HepG2 (cell line): ENCODE results near the gene HHATL. TPM values are rescaled to one million over a fixed set of nuclear protein-coding genes. Genes with fewer than 3 reads are reported as not detected.

Experiments
- ETV6 ChIP-seq: sonication (generic); formaldehyde crosslinking; conservative IDR thresholded peaks from 2 replicates; pipeline ENCODE4 v1.4.0; 2020; ENCODE audit warnings: missing genetic modification reagents
- KDM2A ChIP-seq: sonication (generic); formaldehyde crosslinking; IDR thresholded peaks from 2 replicates; pipeline ENCODE4 v1.4.0; 2020; ENCODE audit warnings: low read depth, missing genetic modification reagents, borderline replicate concordance
- NFYC ChIP-seq: IDR thresholded peaks from 2 replicates; pipeline ENCODE4 v1.6.1; 2016; ENCODE audit warnings: missing genetic modification reagents, missing compliant biosample characterization
- POLR2G ChIP-seq: fragments of 200-400 bp; formaldehyde crosslinking; IDR thresholded peaks from 2 replicates; pipeline ENCODE4 v1.6.1; 2018; ENCODE audit warnings: mild to moderate bottlenecking, low read depth, low read length, moderate library complexity
- SNAI1 ChIP-seq: sonication (generic); formaldehyde crosslinking; IDR thresholded peaks from 2 replicates; pipeline ENCODE4 v1.5.0; 2020; ENCODE audit warnings: mild to moderate bottlenecking, missing genetic modification reagents, borderline replicate concordance
- ZBTB20 ChIP-seq: sonication (generic); formaldehyde crosslinking; IDR thresholded peaks from 2 replicates; pipeline ENCODE4 v1.8.1; 2023; ENCODE audit warnings: missing genetic modification reagents, low read depth, mild to moderate bottlenecking, borderline replicate concordance
- ZNF431 ChIP-seq: sonication (generic); formaldehyde crosslinking; IDR thresholded peaks from 2 replicates; pipeline ENCODE4 v1.9.0; 2022; ENCODE audit warnings: missing genetic modification reagents, low read depth, mild to moderate bottlenecking, borderline replicate concordance
- ZNF672 ChIP-seq: sonication (generic); formaldehyde crosslinking; IDR thresholded peaks from 2 replicates; pipeline ENCODE4 v1.8.1; 2022; ENCODE audit warnings: missing genetic modification reagents
- polyA plus RNA-seq, 8 experiments: library from polyadenylated mRNA; depleted of rRNA in 3 of 8; stranded (reverse) in 7 of 8; unstranded in 1 of 8; fragments of >200 nt; fragmentation: Illumina TruSeq in 4 of 8; extraction: Trizol in 4 of 8; gene quantifications; 2 replicates each; pipeline versions ENCODE4 v1.2.1 to v1.2.3, GENCODE V29; 2011 to 2016; ENCODE audit warnings: low read depth in 4 of 8, missing spikeins in 1 of 8, mixed read lengths in 1 of 8; ENCODE audit not compliant: insufficient read depth in 1 of 8
- total RNA-seq, 5 experiments: library from RNA; depleted of rRNA; stranded (reverse); fragments of >200 nt; fragmentation: Illumina TruSeq; extraction: Trizol; gene quantifications; 2 replicates each; pipeline ENCODE4 v1.2.3, GENCODE V29; 2016; ENCODE audit warnings: low read depth in 1 of 5
- TF ChIP-seq, protein P1 (sequence below): sonication (generic); formaldehyde crosslinking; IDR thresholded peaks from 2 replicates; pipeline ENCODE4 v1.4.0; 2020; ENCODE audit warnings: missing genetic modification reagents, borderline replicate concordance
- TF ChIP-seq, protein P2 (sequence below): IDR thresholded peaks from 2 replicates; pipeline ENCODE4 v1.6.1; 2016; ENCODE audit warnings: mild to moderate bottlenecking, missing biosample characterization, missing genetic modification reagents
- TF ChIP-seq, protein P3 (sequence below): sonication (generic); formaldehyde crosslinking; IDR thresholded peaks from 2 replicates; pipeline ENCODE4 v1.5.1; 2020; ENCODE audit warnings: mild to moderate bottlenecking, missing genetic modification reagents, moderate library complexity
- TF ChIP-seq, protein P4 (sequence below): sonication (generic); formaldehyde crosslinking; IDR thresholded peaks from 2 replicates; pipeline ENCODE4 v1.8.1; 2022; ENCODE audit warnings: mild to moderate bottlenecking, missing genetic modification reagents
- TF ChIP-seq, protein P5 (sequence below): IDR thresholded peaks from 2 replicates; pipeline ENCODE4 v1.6.1; 2016
- TF ChIP-seq, protein P6 (sequence below): sonication (generic); formaldehyde crosslinking; IDR thresholded peaks from 2 replicates; pipeline ENCODE4 v1.5.0; 2020; ENCODE audit warnings: mild to moderate bottlenecking, missing genetic modification reagents
- TF ChIP-seq, protein P7 (sequence below): IDR thresholded peaks from 2 replicates; pipeline ENCODE4 v1.6.1; 2016; ENCODE audit warnings: low read depth, borderline replicate concordance
- TF ChIP-seq, protein P8 (sequence below): sonication (generic); formaldehyde crosslinking; IDR thresholded peaks from 2 replicates; pipeline ENCODE4 v1.8.1; 2023; ENCODE audit warnings: mild to moderate bottlenecking, moderate library complexity, missing genetic modification reagents

Gene HHATL
- total and polyA plus RNA-seq, 2 of the 13 experiments (the other 11 are each of a cell fraction or from before 2014, with no cell fraction given) = 0.26 TPM; not detected in 1

DNA sequence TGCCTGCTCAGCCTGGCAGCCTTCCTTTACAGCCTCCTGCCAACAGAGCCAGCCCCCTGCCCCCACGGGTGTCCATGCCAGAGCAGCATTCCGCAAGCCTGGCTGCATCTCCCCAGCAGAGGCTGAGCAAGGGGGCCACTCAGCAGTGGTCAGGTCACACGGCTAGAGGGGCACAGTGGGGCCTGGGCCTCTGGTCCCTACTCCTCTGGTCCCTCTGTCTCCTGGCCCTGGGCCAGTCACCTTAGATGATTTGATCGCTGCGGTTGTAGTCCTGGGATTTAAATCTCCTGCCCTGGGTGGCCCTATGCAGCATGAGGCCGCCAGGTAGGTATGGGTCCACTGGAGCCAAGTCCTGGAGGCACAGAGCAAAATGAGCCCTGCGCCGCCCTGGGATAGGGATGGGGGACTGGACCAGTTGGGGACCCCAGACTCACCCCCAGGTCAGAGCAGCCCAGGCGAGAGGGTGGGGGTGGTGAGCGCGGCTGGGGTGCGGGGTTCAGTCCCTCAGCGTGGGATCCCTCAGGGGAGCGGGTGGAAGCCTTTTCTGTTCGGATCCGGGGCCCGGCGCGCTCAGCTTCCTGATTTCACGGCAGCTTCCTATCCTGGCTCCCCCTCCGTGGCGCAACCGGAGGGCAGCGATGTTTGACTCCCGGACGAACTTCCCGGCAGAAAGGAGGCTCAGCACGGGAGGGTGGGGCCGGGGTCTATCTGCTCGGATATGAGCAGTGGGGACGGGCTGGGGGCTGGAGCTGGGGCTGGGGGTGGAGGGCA lies 48.9 kb downstream of the HHATL start, which contains the start of gene ZBTB47 (continued):
- TF ChIP-seq, protein P1, sequence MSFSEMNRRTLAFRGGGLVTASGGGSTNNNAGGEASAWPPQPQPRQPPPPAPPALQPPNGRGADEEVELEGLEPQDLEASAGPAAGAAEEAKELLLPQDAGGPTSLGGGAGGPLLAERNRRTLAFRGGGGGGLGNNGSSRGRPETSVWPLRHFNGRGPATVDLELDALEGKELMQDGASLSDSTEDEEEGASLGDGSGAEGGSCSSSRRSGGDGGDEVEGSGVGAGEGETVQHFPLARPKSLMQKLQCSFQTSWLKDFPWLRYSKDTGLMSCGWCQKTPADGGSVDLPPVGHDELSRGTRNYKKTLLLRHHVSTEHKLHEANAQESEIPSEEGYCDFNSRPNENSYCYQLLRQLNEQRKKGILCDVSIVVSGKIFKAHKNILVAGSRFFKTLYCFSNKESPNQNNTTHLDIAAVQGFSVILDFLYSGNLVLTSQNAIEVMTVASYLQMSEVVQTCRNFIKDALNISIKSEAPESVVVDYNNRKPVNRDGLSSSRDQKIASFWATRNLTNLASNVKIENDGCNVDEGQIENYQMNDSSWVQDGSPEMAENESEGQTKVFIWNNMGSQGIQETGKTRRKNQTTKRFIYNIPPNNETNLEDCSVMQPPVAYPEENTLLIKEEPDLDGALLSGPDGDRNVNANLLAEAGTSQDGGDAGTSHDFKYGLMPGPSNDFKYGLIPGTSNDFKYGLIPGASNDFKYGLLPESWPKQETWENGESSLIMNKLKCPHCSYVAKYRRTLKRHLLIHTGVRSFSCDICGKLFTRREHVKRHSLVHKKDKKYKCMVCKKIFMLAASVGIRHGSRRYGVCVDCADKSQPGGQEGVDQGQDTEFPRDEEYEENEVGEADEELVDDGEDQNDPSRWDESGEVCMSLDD (CRISPR knock-in tag) = no peak
- TF ChIP-seq, protein P2, sequence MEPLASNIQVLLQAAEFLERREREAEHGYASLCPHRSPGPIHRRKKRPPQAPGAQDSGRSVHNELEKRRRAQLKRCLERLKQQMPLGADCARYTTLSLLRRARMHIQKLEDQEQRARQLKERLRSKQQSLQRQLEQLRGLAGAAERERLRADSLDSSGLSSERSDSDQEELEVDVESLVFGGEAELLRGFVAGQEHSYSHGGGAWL (CRISPR knock-in tag) = no peak
- TF ChIP-seq, protein P3, sequence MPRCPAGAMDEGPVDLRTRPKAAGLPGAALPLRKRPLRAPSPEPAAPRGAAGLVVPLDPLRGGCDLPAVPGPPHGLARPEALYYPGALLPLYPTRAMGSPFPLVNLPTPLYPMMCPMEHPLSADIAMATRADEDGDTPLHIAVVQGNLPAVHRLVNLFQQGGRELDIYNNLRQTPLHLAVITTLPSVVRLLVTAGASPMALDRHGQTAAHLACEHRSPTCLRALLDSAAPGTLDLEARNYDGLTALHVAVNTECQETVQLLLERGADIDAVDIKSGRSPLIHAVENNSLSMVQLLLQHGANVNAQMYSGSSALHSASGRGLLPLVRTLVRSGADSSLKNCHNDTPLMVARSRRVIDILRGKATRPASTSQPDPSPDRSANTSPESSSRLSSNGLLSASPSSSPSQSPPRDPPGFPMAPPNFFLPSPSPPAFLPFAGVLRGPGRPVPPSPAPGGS (CRISPR knock-in tag) = no peak; the same call in 1 of the 2 replicates
- TF ChIP-seq KDM2A (CRISPR knock-in tag) (no peak), ZBTB20 (CRISPR knock-in tag) (no peak), ZNF431 (CRISPR knock-in tag) (no peak), POLR2G (no peak), ZNF672 (CRISPR knock-in tag) (0 out of 2 replicates have a peak, but pooled peaks have one; percentile 65), ETV6 (CRISPR knock-in tag) (no peak), NFYC (no peak), SNAI1 (CRISPR knock-in tag) (no peak)
- TF ChIP-seq, protein P4, sequence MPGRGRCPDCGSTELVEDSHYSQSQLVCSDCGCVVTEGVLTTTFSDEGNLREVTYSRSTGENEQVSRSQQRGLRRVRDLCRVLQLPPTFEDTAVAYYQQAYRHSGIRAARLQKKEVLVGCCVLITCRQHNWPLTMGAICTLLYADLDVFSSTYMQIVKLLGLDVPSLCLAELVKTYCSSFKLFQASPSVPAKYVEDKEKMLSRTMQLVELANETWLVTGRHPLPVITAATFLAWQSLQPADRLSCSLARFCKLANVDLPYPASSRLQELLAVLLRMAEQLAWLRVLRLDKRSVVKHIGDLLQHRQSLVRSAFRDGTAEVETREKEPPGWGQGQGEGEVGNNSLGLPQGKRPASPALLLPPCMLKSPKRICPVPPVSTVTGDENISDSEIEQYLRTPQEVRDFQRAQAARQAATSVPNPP (CRISPR knock-in tag) = no peak
- TF ChIP-seq, protein P5, sequence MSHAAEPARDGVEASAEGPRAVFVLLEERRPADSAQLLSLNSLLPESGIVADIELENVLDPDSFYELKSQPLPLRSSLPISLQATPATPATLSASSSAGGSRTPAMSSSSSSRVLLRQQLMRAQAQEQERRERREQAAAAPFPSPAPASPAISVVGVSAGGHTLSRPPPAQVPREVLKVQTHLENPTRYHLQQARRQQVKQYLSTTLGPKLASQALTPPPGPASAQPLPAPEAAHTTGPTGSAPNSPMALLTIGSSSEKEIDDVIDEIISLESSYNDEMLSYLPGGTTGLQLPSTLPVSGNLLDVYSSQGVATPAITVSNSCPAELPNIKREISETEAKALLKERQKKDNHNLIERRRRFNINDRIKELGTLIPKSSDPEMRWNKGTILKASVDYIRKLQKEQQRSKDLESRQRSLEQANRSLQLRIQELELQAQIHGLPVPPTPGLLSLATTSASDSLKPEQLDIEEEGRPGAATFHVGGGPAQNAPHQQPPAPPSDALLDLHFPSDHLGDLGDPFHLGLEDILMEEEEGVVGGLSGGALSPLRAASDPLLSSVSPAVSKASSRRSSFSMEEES (CRISPR knock-in tag) = no peak
- TF ChIP-seq, protein P6, sequence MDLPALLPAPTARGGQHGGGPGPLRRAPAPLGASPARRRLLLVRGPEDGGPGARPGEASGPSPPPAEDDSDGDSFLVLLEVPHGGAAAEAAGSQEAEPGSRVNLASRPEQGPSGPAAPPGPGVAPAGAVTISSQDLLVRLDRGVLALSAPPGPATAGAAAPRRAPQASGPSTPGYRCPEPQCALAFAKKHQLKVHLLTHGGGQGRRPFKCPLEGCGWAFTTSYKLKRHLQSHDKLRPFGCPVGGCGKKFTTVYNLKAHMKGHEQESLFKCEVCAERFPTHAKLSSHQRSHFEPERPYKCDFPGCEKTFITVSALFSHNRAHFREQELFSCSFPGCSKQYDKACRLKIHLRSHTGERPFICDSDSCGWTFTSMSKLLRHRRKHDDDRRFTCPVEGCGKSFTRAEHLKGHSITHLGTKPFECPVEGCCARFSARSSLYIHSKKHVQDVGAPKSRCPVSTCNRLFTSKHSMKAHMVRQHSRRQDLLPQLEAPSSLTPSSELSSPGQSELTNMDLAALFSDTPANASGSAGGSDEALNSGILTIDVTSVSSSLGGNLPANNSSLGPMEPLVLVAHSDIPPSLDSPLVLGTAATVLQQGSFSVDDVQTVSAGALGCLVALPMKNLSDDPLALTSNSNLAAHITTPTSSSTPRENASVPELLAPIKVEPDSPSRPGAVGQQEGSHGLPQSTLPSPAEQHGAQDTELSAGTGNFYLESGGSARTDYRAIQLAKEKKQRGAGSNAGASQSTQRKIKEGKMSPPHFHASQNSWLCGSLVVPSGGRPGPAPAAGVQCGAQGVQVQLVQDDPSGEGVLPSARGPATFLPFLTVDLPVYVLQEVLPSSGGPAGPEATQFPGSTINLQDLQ (CRISPR knock-in tag) = no peak
- TF ChIP-seq, protein P7, sequence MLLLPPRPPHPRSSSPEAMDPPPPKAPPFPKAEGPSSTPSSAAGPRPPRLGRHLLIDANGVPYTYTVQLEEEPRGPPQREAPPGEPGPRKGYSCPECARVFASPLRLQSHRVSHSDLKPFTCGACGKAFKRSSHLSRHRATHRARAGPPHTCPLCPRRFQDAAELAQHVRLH (CRISPR knock-in tag) = 0 out of 2 replicates have a peak, but pooled peaks have one; percentile 9
- TF ChIP-seq, protein P8, sequence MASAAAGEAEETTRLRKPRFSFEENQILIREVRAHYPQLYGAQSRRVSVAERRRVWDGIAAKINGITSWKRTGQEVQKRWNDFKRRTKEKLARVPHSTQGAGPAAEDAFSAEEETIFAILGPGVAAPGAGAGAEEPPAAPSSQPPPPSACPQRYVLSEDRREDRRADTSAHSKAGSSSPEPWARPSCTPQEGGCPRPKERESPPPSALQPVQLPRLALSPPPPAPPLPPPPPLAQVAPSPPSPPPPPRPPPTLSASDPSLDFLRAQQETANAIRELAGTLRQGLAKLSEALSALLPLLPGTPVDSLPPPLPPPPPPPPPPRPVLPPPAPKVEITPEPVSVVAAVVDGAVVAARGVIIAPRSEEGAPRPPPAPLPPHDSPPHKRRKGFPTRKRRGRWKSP (CRISPR knock-in tag) = no peak
